Coronary artery (tissue), 2 donors: ENCODE results near the gene SSBP4.

Source experiments
- DNase-seq: peaks from one replicate; pipeline ENCODE4 v3.0.0-alpha.2; 2017; ENCODE audit warnings: low spot score
- H3K27ac ChIP-seq, 2 donors: fragments of 200-600 bp; sonication (generic); one replicate each; pipeline ENCODE4 v1.5.1; 2016 to 2019
- H3K4me3 ChIP-seq: fragments of 200-600 bp; sonication (generic); 2 replicates; pipeline ENCODE4 v1.5.1; 2016; ENCODE audit warnings: mild to moderate bottlenecking, moderate library complexity
- CTCF ChIP-seq: fragments of 200-600 bp; sonication (generic); IDR thresholded peaks from one replicate; pipeline ENCODE4 v1.5.1; 2019; ENCODE audit warnings: antibody characterized with exemption

The SSBP4 gene

GRCh38 chr19:18389726-18390064 is 29.5 kb upstream of the SSBP4 start:
- DNase-seq: no peak
- H3K27ac ChIP-seq: no peak overlapping the region
- TF ChIP-seq CTCF: no peak
- no peak overlapping the region for H3K4me3 ChIP-seq

GRCh38 chr19:18390065-18390907 is 28.9 kb upstream of the SSBP4 start:
- Histone ChIP-seq H3K27ac (no peak overlapping the region), H3K4me3 (no peak overlapping the region)
- TF ChIP-seq CTCF: no peak
- no peak for DNase-seq

DNA sequence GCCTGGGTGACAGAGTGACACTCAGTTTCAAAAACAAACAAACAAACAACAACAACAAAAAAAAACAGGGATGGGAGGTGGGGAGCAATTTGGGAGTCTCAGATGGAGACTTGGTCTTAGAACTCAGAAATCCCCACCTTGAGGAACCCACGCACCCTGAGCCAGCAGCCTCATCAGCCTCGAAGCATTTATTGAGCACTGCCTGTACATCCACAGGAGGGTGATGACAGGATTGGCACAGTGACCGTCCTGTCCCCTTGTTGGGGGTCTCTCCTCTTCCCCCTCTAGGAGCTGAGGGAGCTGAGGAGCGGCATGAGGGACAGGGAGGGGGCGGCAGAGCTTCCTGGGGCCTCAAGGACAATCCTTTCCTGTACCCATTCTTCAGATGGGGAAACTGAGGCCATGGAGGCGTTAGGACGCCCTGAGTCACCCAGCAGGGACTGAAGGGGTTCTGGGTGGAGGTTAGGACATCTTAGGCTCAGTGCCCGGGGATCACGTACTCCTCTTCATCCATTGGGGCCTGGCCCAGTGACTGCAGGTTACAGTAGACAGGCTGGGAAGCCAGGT is 27.6 kb upstream of the SSBP4 start:
- H3K4me3 ChIP-seq: no peak overlapping the region
- TF ChIP-seq CTCF: no peak

DNA sequence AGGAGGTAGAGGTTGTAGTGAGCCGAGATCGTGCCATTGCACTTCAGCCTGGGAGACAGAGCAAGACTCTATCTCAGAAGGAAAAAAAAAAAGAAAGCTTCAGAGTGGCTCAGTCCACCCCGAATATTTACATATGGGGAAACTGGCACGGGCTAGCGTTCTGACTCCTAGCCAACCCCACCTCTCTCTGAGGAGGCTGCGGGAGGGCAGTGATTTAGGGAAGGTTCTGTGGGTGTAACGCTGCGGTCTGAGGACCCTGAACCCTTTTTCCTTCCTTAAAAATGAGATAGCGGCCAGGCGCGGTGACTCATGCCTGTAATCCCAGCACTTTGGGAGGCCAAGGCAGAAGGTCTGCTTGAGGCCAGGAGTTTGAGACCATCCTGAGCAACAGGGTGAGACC is 26.8 kb upstream of the SSBP4 start:
- Histone ChIP-seq H3K4me3 (no peak overlapping the region), H3K27ac (peak overlapping the region in 1 of 2 donors; percentile 28)
- no peak for TF ChIP-seq CTCF
- no peak for DNase-seq

More for the DNA sequence above, 27.6 kb upstream of the SSBP4 start:
- H3K27ac ChIP-seq: peak overlapping the region in 1 of 2 donors; percentile 28
- no peak for DNase-seq

DNA sequence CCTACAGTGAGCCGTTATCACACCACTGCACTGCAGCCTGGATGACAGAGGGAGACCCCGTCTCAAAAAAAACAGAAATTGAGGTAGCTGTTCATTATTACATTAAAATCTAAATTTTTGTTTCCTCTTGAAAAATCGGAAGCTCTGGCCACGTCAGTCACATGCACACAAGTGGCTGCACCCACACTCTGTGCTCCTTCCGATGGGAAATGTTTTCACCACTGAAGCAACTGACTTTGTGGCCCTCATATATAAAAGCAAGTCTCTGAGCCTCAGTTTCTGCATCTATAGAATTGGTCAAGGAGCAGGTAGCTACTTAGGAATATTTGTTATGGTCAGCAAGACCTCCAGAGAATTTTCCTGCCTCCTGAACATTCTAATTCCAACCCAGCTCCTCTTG is 26.3 kb upstream of the SSBP4 start:
- peak overlapping the region in 1 of 2 donors; percentile 63 for H3K27ac ChIP-seq
- H3K4me3 ChIP-seq: no peak overlapping the region

GRCh38 chr19:18393836-18394235 is 25.4 kb upstream of the SSBP4 start:
- Histone ChIP-seq H3K27ac (peak overlapping the region in 1 of 2 donors; percentile 63), H3K4me3 (peak overlapping the region; percentile 2)
- TF ChIP-seq CTCF: no peak
- DNase-seq: peak; percentile 73

More for the DNA sequence above, 26.3 kb upstream of the SSBP4 start:
- no peak for TF ChIP-seq CTCF
- DNase-seq: no peak
